Measurements from ENCODE around the gene OR10AD1. TPM values are rescaled to one million over a fixed set of nuclear protein-coding genes. Genes with fewer than 3 reads are reported as not detected.
"Not testable (repeated sequence)": the region's sequence is repeated elsewhere in the genome, so short reads cannot be mapped to it uniquely, and the experiment has no call there.

Gene OR10AD1
- total RNA-seq, 2 donors from 2014 or later = not detected

DNA sequence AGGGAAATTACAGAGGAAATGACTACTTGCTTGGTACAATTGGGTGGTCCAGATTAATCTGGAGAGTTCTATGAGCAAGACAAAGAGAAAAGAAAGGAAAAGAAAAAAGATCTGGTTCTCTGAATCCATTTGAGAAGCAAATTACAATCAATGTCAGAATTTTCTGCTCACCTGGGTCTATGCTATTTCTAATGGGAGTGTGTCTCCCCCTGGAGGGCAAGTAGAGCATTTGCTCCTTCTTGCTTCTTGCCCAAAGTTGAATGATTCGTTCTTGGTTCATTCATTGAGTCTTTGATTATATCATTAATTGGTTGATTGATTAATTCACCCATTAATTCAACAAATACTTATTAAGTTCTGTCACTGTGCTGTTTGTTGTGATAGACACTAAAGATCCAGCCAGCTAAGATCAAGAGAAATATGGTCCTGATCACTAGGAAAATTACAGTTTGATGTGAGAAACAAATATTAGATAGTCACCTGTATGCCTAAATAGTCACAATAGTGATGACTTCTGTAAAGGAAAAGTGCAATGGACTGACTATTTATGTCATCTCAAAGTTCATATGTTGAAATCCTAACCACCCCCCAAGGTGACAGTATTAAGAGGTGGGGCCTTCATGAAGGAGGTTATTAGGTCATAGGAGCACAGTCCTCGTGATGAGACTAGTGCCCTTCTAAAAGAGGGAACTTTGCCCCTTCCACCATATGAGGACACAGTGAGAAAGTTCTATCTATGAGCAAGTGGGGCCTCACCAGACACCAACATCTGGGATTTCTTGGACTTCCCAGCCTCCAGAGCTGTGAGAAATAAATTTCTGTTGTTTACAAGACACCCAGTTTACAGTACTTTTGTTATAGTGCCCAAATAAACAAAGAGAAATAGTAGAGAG, 37.8 kb downstream of the OR10AD1 start:
- peak in 1 of 3 donors; percentile 42 for DNase-seq
- H3K9me3 ChIP-seq (ENCODE audit: control insufficient read depth, low read length, poor library complexity, severe bottlenecking) = no peaks in the 10 kb centered on the region
- Mint-ChIP-seq H3K36me3 (ENCODE audit: low read depth) (no peaks in the 10 kb centered on the region), H3K4me1 (peaks cover 4% of the 10 kb centered on the region), H3K27me3 (peaks cover 22% of the 10 kb centered on the region), H3K27ac (no peak overlapping the region), H3K4me3 (peak overlapping the region; percentile 52)
- ATAC-seq = peak; percentile 84

- no peak for ATAC-seq
- no peaks in the 10 kb centered on the region for H3K9me3 ChIP-seq (ENCODE audit: control insufficient read depth, low read length, poor library complexity, severe bottlenecking)
- Mint-ChIP-seq H3K4me1 (peaks cover 4% of the 10 kb centered on the region), H3K27ac (no peak overlapping the region), H3K4me3 (no peak overlapping the region), H3K36me3 (ENCODE audit: low read depth) (no peaks in the 10 kb centered on the region), H3K27me3 (peaks cover 22% of the 10 kb centered on the region)
- no peak for DNase-seq
Measured at GRCh38 chr12:48164451-48164850, 38.6 kb downstream of the OR10AD1 start.

DNA sequence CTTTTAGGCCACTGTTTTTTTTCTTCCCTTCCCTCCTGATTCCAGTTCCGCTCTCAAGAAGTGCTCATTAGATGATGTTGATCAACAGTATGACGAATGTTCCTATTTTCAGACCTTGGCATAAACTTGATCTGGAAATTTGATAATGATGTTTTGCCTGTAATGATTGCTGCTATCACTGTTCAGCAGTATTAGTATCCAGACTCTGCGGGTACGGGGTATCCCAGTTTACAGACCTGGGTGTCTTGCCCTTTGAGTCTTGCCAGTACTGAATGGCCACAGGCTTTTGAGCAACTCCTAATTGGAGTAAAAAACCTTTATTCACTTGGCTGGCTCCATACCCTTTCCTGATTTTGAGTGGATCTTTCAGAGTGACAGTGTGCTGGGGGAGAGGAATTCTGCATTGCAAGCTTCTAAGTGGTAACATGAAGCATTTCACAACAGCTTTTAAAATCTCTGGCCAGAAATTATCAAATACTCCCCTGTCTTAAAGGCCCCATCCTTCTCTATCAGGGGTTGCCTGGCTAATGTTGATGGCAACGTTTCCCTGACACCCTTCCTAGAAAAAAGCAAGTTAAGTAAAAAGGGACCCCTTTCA, 39.8 kb downstream of the OR10AD1 start:
- no peak for ATAC-seq
- no peak overlapping the region for H3K27ac Mint-ChIP-seq
- no peaks in the 10 kb centered on the region for H3K9me3 ChIP-seq (ENCODE audit: control insufficient read depth, low read length, poor library complexity, severe bottlenecking)

DNA sequence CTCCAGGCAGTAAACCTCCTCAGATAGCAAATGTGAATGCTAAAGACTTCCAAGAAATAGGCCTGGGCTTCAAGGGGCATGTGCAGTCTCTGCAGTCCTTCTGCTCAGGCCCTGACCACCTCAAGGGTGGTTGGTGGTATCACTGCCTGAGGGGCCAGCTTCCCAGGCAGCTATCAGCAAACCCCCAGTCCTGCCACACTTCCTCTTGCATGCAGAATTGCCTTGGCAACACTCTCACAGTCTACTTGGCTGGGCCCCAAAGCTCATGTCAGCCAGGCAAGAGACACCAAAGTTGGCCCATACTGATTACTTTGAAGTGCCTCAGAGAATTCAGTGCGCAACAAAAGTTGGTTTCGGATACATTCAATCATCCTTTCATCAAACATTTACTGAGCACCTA, 42.3 kb downstream of the OR10AD1 start:
- Mint-ChIP-seq H3K4me3 (no peak overlapping the region), H3K27me3 (peaks cover 17% of the 10 kb centered on the region), H3K4me1 (peaks cover 21% of the 10 kb centered on the region), H3K27ac (no peak overlapping the region), H3K36me3 (ENCODE audit: low read depth) (no peaks in the 10 kb centered on the region)
- no peak for DNase-seq
- no peak for ATAC-seq
- no peaks in the 10 kb centered on the region for H3K9me3 ChIP-seq (ENCODE audit: control insufficient read depth, low read length, poor library complexity, severe bottlenecking)

More for the DNA sequence above, 39.8 kb downstream of the OR10AD1 start:
- Mint-ChIP-seq H3K27me3 (peaks cover 22% of the 10 kb centered on the region), H3K4me1 (peaks cover 8% of the 10 kb centered on the region), H3K36me3 (ENCODE audit: low read depth) (no peaks in the 10 kb centered on the region), H3K4me3 (peak overlapping the region; percentile 19)
- DNase-seq = no peak

DNA sequence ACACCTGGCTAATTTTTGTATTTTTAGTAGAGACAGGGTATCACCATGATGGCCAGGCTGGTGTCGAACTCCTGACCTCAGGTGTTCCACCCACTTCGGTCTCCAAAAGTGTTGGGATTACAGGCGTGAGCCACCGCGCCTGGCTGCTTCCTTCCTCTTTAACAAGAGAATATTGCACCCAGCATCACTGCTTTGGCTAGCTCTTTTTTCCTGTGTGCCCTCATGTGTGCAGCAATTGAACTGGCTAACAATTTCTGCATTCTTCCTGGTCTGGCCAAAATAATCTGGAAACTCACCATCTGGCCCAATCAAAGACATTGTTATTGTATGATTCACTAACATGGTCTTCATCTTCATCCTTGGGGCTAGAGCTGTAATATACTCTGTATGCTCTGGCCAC, 43.0 kb downstream of the OR10AD1 start:
- DNase-seq (no peak), ATAC-seq (no peak)
- H3K4me1 Mint-ChIP-seq = peaks cover 19% of the 10 kb centered on the region
- peak overlapping the region; percentile 11 for H3K27ac Mint-ChIP-seq
- H3K27me3 Mint-ChIP-seq = peaks cover 9% of the 10 kb centered on the region
- no peaks in the 10 kb centered on the region for H3K9me3 ChIP-seq (ENCODE audit: control insufficient read depth, low read length, poor library complexity, severe bottlenecking)
- no peak overlapping the region for H3K4me3 Mint-ChIP-seq
- H3K36me3 Mint-ChIP-seq (ENCODE audit: low read depth) = no peaks in the 10 kb centered on the region

GRCh38 chr12:48157889-48158370, 45.2 kb downstream of the OR10AD1 start:
- no peak for DNase-seq
- H3K27me3 Mint-ChIP-seq = peaks cover under 1% of the 10 kb centered on the region
- ATAC-seq = no peak
- H3K27ac Mint-ChIP-seq = peak overlapping the region; percentile 95
- peaks cover 25% of the 10 kb centered on the region for H3K4me1 Mint-ChIP-seq
- H3K9me3 ChIP-seq (ENCODE audit: control insufficient read depth, low read length, poor library complexity, severe bottlenecking) = no peaks in the 10 kb centered on the region
- peaks cover 1% of the 10 kb centered on the region for H3K36me3 Mint-ChIP-seq (ENCODE audit: low read depth)
- H3K4me3 Mint-ChIP-seq = peak overlapping the region; percentile 95

DNA sequence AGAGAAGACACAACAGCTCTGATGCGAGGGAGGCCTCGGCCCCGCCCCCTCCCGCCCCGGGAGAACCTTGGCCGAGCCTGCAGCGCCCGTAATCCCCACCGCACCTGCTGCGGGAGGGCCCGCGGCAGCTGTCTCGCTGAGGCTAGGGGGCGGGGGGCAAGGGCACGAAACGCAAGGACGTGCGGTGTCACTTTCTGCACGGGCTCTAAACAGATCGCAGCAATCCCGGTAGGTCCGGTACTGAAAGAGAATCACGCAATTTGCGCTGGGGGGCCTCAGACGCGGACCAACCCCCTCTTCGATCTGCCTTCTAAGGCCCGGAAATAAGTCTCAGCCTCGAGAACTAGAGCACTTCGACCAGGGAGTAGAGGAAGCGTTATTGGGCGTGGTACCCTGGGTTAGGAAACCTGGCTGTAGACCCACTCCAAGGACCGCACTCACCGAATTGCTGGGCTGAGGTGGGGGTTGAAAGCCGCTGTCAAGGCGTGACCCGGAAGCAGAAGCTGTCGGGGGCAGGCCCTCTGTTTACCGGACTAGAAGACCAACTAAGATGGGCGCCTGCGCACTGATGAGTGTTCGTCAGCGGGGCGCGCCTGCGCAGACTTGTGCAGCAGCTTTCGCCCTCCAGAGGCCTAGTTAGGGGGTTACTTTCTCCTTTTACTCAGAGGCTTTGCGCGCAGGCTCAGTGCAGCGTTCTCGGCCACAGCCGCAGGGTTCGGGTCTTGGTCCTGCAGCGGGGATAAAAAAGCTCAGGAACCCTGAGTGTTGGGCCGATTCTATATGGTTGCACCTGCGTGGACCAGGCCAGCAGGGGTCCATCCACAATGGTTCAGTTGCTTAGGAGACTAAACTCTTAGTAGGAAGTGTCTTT, 45.8 kb downstream of the OR10AD1 start, which contains the start of gene ASB8:
Gene ASB8 (minus strand): TSS at position 498 of the 871 bp plus-strand sequence. CDS start 4,019 bp downstream, outside the sequence.
- no peaks in the 10 kb centered on the region for H3K9me3 ChIP-seq (ENCODE audit: control insufficient read depth, low read length, poor library complexity, severe bottlenecking)
- peak within 1 kb of the TSS; percentile 95 for H3K27ac Mint-ChIP-seq
- peaks cover 26% of the 10 kb centered on the region for H3K4me1 Mint-ChIP-seq
- peak within 1 kb of the TSS; percentile 95 for H3K4me3 Mint-ChIP-seq
- peaks cover 2% of the 10 kb centered on the region for H3K36me3 Mint-ChIP-seq (ENCODE audit: low read depth)
- peak; percentile 91 for ATAC-seq
- no peaks in the 10 kb centered on the region for H3K27me3 Mint-ChIP-seq
- DNase-seq = peak; percentile 96 to 98 (median 98)

- Mint-ChIP-seq H3K4me1 (peaks cover 26% of the 10 kb centered on the region), H3K4me3 (peak overlapping the region; percentile 95), H3K27ac (peak overlapping the region; percentile 95), H3K27me3 (no peaks in the 10 kb centered on the region), H3K36me3 (ENCODE audit: low read depth) (peaks cover 2% of the 10 kb centered on the region)
- ATAC-seq (no peak), DNase-seq (no peak)
- no peaks in the 10 kb centered on the region for H3K9me3 ChIP-seq (ENCODE audit: control insufficient read depth, low read length, poor library complexity, severe bottlenecking)
Measured at GRCh38 chr12:48156652-48157017, 46.5 kb downstream of the OR10AD1 start.

- DNase-seq; H3K9me3 ChIP-seq (ENCODE audit: control insufficient read depth, low read length, poor library complexity, severe bottlenecking); ATAC-seq; H3K36me3 Mint-ChIP-seq (ENCODE audit: low read depth); H3K4me3 Mint-ChIP-seq; H3K27me3 Mint-ChIP-seq: not testable (repeated sequence)
- Mint-ChIP-seq H3K27ac (peak overlapping the region; percentile 95), H3K4me1 (peaks cover 26% of the 10 kb centered on the region)
Measured at GRCh38 chr12:48155786-48156185, 47.3 kb downstream of the OR10AD1 start.

Other genes with a start within 250 kb of the OR10AD1 start
- 10 to 100 TPM; 17.5 to 20.5 TPM for gene TMEM106C, start 239.7 kb downstream of the OR10AD1 start, total RNA-seq
- gene COL2A1, start 198.8 kb downstream of the OR10AD1 start, total RNA-seq = not detected
- gene SENP1, start 97.2 kb downstream of the OR10AD1 start, total RNA-seq = 10 to 100 TPM; 26.9 to 33.8 TPM
- 10 to 100 TPM; 19.6 to 19.9 TPM for gene PFKM, start 83.9 kb downstream of the OR10AD1 start, total RNA-seq
- gene ASB8, start 45.8 kb downstream of the OR10AD1 start, total RNA-seq = 10 to 100 TPM; 39.0 to 59.6 TPM
- gene CCDC184, start 19.6 kb downstream of the OR10AD1 start, total RNA-seq = 1 to 10 TPM; 7.5 to 8.6 TPM
- 10 to 100 TPM; 18.4 to 27.1 TPM for gene ZNF641, start 147.6 kb upstream of the OR10AD1 start, total RNA-seq